NCI-H69 (cell line): ENCODE data around the gene TBXAS1.

ENCODE experiments used
- DNase-seq: peaks from one replicate; lab custom pipeline; 2025; lab: John Stamatoyannopoulos, UW

The TBXAS1 gene

DNA sequence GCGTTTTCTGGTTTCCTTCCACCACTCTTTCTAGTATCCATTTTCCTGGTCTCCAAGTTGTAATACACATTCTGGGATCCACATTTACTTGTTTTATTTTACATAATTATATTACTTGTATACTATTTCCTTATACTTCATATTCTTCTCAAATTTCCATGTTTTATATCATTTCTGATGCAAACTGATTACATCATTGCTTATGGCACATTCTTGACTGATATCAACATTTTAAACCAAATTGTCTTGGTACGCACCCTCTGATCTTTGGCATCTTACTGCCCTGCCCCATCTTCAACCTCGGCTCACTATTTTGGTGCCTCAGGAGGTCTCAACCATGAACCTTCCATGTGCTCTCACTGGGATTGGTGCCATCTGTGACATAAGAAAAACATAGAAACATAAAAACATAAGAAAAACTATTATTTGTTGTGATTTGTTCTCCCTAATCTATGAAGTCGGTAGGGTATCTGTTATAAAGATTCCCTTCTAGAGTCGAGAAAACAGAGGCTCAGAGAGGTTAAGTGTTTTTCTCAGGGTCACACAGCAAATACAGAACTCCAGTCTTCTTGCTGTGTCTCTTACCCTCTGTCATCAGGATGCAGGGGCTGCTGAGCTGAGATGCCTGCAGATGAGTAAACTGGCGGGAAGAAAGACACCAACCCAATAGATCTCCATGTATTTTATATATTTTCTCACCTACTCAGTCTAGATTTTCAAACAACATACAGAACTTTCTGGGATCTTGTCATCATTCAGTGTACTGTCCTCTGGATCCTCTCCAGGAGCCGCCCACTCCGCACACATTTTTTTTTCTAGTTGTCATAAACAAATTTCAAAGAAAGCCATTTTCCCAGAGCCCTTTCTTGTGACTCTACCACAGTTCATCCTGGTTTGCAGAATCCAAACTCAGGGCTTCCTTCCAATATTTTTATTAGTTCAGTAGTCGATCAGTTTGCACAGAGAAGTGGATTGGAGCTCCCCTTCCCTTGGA, 154.2 kb downstream of the TBXAS1 start:
- no peak for DNase-seq

DNA sequence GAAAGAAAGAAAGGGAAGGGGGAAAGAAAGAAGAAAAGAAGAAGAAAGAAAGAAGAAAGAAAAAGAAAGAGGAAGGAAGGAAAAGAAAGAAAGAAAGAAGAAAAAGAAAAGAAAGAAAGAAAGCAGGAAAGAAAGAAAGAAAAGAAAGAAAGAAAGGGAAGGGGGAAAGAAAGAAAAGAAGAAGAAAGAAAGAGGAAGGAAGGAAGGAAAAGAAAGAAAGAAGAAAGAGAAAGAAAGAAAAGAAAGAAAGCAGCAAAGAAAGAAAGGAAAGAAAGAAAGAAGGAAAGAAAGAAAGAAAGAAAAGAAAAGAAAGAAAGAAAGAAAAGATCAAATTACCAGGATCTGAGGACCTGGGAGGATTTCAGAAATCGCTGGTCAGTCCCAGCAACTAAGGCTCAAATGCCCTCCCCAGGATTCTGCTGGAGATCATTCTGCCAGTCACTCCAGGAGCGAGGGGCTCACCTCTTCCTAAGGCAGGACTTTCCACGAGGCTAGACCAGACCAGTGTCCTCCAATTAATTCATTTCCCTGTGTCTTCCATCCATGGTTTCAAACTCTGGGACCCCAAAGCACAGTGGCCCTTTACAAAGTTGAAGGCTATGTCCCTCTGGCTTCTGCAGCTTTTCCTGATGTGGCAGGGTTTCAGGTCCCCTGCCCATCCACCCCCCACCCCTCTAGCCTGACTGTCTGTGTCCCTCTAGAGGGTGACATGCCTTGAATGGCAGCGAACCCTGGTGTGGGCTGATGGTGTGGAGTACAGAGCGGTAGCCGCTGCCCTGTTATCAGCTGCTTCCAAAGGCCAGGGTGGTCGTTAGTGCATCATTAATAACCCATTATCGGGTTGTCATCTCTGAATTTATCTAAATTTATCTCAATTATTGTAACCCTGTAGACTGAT, 155.8 kb downstream of the TBXAS1 start:
- DNase-seq, result no peak

DNA sequence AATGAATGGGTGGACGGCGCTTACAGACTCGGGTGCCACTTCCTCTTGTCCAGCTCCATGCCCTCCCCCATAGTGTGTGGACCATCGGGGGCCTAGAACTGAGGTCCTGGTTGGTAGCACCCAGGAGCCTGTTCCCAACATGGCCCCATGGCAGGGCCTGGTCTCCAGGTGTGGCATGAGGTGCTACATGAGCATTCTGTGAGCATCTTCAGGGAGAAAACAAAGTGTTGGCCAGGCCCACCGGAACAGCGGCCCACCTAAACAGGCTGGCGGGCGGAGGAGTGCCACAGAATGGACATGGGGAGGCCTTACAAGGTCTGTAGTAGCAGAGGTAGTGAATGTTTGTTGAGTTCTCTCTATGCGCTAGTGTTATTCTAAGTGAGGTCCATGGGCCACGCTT, 156.7 kb downstream of the TBXAS1 start:
- DNase-seq, result no peak

DNA sequence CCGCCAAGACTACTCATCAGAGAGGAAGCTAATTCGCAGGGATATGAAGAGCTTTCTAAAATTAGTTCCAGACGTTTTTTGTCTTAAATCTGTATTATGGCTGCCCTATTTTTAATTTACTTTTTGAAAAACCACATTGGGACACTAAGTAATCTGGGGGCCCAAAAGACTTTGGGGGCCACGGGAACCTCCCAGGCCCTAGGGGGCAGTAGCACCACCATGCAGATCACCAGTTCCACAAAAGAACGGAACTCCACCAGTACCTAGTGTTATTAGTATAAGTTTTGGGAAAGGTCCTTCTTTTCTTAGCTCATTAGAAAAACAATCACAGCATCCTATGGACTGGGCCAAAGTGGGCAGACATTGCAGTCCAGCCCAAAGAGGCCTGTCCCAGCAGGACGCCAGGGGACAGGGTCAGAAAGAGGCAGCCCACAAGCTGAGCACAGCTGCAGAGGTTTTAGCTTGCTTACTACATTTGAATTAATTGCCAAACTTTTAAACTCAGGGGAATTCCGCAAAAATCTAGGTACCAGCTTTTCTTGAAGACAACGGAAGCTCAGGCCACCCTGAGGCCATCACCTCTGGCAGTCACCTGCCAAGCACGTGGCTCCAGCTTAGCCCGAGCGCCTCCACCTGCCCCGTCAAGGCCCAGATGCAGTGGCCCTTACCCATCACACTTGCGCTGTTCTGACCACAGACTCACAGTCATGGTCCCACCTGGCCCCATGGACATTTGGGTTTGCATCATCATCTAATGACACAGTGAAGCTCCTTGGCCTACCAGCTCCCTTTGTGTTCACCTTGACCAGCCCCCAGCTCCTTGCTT, 158.8 kb downstream of the TBXAS1 start:
- no peak for DNase-seq

DNA sequence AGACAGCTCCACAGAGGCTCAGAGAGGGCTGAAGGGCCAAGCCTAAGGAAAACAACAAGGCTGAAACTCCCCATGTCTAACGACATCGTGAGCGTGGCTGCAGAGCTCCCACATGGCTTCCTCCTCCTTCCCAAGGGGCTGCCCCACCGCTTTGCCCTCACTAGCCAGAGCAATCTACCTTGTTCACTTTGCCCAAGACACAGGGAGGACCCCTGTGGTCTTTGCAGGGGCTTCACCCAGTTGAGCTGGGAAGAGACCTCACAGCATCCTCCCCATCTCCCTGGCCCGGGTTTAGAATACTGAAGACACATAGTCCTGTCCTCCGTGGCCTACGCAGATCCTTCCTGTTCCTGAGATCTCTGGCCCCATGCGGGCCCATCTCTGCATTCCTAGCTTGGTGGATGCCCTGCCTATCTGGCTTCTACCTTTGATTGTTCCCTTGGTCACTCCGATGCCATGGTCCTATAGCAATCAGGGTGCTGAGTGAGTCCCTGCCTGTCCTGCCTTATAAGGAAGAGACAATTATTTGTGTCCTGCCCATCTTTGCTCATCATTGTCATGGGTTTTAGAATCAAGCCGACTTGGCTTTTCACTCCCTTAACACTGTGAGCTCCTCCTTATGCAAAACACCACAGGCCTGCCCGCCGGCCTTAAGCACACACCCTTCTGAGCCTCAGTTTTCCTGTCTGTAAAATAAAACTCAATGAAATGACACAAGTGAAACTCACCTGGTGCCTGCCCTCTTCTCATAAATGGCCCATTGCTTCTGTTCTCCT, 160.5 kb downstream of the TBXAS1 start:
- DNase-seq, result no peak

DNA sequence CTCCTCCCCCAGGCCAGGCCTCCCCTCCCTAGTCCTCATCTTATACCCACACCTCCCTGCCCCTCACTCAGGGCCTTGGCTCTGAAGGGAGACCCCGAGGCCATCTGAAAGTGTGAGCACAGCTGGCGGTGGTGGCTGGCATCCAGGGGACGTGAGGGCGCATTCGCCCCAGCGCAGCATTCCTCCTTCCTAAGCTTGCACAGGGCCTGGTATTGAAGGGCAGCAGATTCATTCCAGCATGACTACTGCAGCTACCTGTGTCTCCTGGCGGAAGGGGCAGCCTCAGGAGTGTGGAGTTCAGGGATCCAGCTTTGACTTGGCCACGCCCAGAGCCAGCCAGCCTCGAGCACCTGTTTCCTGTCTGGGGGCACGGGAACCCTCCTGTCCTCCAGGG, 161.1 kb downstream of the TBXAS1 start:
- peak; percentile 41 for DNase-seq

DNA sequence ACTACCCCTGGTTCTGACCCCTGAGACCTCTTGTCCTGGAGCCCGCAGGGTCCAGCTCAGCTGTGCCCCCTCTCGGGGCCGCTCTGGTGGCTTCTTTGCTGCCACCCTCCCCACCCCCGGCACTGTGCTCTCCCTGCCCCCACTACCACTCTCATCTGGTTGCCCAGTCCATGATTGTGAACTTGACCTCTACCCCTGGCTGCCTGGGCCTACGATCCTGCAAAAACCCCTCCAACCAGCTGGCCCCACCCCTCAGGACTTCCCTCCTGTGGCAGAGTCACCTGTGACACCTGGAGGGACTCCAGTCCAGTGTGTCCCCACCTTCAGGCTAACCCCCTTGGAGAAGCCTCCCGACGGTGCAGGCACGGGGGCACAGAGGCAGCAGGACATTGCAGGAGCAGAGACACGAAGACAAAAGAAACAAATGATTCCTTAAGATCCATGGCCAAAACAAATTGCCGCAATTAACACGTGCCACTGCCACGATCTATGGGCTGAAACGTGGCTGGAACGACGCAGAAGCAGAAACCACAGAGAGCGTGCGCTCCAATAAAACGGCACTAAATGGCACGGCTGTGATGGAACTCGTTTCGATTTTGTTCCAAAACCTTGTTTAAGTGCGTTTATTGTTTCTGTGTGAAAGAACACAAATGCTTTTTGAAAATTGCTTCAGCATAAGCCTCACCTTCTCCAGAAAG, 161.7 kb downstream of the TBXAS1 start:
- DNase-seq, result no peak

DNA sequence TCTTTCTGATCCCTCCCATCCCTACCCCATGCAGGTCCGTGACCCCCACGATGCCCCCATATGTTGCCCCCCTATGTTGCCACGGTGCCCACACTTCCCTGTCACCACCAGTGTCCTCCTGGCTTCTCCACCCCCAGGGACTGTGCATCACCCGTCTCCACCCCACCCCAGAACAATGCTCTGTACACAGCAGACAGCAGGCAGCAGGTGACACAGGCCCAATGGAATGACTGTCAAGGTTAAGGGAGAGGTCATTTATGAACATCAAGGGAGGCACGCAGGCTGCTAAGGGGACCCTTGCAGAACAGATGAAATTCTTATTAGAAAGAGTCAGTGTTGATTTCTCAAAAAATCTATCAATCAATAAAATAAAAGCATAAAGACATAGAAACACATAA, 162.2 kb downstream of the TBXAS1 start:
- no peak for DNase-seq

DNA sequence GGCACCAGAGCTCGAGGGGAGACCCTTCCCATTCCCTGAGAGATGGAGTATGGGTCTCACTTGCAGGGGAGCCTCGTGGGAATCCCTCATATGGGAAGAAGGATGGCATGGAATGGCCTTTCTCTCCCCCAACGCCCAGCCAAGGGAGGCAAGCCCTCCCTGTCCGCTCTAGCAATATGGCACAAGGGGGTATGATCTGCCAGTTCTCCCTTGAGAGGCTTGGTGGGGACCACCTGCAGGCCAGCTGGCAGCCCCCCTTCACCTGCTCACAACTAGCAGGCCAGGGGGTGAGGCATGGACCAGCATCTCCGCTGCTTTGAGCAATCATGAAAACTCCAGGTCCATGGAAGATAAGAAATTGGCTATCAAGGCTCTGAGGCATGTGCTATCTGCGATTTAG, 162.8 kb downstream of the TBXAS1 start:
- no peak for DNase-seq

DNA sequence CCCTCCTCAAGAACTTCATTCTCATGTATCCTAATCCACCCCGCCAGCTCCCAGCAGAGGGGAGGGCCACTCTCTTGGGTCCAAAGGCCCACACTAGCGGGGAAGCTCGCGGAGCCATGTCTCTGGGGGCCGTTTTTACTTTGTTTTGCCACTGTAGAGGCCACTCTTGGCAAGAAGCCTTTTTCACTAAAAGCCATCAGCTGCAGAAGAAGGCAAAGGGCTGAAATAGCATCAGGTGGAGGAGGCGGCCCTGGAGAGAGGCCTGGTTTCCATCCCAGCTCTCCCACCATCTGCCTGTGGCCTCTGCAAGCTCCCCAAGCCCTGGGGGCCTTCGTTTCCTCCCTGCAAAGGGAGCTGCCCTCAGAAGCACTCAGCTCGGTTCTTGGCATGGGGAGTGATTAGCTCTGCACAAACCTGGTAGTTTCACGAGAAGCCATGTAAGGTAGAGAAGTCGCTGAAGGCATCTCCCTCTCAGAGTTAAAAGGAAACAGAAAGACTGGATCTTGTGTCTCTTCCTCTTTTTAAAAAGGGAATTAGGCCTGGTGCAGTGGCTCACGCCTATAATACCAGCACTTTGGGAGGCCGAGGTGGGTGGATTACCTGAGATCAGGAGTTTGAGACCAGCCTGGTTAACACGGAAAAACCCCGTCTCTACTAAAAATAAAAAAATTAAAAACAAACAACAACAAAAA, 163.4 kb downstream of the TBXAS1 start:
- peak; percentile 62 for DNase-seq

DNA sequence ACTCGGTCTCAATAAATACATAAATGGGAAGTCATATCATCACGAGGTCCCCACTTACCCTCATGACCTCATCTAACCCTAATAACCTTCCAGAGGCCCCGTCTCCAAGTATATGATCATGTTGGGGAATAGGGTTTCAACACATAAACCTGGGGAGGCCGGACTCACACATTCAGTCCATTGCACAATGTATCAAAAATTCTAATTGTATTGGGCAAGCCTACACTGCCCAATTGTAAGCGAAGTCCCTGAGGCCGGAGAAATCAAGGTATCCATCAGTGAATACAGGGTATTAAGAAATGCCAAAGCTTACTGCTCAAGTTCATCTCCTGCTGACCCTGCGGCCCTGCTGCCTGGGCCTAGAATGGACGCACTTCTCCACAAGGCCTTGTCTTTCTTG, 164.1 kb downstream of the TBXAS1 start:
- DNase-seq, result no peak

DNA sequence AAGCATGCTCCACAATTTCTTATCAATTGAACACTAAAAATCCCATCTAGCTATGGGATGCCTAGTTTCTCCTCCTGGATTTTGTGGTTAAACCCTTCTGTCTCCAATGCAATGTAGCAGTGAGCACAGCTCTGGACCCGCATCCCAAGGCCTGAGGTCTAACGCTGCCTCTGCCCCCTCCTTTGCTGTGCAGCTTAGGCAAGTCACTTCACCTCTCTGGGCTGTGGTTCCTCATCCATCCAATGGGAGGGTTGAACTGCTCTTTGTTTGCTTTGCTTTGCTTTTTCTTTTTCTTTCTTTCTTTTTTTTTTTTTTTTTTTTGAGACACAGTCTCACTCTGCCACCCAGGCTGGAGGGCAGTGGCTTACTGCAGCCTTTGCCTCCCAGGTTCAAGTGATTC, 164.5 kb downstream of the TBXAS1 start:
- DNase-seq, result no peak

DNA sequence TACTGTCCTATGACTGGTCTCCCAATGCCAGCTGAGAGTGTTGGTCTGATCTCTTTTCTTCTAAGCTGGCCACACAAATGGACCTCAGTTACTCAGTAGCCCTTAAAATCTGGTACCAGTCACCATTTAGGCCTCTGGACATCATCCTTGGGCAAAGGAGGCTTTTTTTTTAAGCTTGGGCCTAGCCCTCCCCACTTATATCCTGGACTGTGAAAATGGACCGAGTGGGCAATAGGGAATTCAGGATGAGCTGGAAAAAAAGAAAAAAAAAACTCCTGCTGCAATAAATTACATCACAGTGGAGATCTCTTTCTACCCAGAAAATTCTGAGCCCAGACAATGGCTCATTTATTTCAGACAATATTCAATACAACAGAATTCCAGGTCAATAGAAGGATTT, 165.3 kb downstream of the TBXAS1 start:
- DNase-seq, result no peak

DNA sequence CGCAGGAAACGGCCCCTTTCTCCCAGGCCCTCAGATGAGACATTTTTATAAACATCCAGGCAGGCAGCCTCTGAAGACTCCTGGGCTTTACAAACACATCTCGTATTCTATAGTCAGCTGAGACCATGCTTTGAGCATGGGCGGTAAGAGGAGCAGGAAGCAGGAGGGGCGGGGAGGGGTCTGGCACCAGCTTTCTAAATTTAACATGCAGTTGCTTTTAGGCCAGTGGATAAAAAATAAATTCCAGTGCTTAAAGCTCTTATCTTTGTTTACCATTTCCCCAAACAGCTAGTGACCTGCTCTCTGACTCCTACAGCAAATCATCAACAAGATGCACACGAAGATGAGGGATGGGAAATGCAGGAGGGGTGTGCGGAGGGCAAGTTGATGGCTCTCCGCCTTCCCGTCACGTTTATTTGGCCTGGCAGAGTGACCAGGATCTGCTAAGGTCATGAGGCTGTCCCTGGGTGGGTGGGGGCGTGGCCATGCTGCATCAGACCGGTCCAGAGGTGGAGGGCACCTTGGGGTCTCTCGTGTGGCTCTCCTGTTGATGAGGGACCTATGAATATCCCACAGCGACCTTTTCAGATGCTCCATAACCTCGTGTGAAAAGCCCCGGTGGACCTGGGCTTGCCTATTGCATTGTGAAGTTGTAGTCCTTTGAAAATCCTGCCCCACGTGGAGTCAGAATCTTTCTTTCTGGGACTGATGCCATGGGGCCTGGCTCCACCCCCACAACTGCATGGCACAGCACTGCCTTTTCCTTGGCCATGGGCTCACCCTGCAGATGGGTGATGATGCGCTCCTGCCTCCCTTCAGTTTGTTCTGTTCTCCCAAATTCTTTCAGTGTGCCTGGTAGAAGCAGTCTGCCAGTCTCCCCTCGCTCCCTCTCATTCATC, 166.2 kb downstream of the TBXAS1 start:
- peak; percentile 16 for DNase-seq

DNA sequence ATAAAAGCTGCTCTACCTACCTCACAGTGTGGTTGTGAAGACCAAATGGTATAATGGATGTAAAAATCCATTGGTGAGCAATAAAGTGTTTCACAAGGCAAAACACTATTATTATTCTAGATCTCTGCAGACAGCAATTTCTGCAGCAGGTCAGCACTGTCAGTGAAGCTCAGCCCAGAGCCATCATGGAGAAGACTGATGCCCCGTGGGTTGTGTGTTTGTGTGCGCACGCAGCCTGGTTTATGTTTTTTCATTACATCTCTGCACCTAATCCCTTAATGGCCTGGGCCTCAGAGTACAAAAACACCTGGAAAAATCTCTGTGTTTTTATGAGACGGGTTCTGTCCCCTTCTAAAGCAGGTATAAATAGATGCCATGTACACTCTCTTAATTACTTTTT, 169.5 kb downstream of the TBXAS1 start:
- DNase-seq, result no peak

DNA sequence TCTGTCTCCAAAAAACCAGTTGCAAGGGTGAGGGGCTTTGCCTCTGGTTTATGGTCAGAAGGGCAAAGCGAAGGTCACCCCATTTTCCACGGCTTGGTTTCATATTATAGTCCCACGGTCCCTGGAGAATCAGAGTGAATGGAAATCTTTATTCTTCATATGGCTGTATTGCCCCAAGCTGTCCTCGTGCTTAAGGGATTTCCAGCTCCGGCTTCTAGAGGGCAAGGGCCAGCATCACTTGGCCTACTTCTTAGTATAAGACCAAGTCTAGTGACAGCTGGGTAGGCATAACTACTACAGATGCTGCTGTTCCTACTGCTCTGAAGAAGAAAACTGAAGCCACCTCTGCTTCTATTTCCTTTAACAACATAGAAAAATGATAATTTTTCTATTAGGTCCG, 170.5 kb downstream of the TBXAS1 start:
- DNase-seq, result no peak

DNA sequence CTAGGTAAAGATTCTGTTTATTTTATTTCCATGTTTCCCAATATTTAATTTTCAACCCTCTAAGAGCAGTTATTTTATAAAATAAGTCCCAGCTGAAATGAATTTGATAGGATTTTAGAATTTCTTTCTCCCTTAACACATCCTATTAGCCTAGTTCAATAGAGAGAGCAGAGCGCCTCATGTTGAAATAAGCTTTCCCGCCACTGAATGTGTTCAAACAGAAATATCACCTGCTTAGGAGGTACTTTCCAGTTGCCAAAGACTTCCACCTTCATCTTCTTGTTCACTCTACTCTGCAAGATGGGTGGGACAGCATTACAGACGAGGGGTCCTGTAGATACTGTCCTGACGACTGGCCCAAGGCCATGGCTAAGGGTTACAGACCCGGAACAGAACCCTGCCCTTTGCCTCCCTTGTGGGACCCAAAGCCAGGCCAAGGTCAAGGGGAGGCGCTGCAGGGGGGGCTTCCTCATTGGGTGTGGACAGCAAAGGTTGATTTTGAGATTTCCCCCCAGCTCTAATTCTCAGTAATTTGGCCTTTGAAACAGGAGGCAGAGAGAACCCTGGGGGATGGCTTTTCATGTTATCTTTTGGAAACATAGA, 171.7 kb downstream of the TBXAS1 start:
- no peak for DNase-seq

DNA sequence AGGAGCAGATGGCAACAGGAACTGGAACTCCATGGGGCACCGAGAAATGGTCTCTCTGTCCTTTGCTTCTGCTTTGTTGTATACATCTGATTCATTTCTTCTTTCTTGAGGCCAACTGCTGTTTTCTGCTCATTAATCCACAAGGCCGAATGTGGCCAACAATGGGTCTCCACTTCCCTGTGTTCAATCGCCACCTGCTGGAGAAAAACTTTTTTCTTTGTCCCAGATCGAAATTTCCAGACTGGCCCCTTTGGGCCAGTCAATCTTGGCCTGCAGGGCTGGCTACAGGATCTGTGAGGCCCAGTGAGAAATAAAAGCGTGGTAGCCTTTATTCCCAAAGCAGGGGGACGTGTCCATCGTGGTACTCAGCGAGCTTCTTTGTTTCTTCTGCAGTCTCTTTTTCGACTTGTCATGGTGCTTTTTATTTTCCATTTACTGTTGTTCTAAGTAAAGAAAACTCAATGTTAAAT, 174.9 kb downstream of the TBXAS1 start:
- peak; percentile 66 for DNase-seq
